Astrocyte (in vitro differentiated cells and primary cell): Measurements from ENCODE around the gene MAPRE2. TPM values are rescaled to one million over a fixed set of nuclear protein-coding genes. Genes with fewer than 3 reads are reported as not detected.

Experiments
- DNase-seq: peaks from one replicate; pipeline ENCODE4 v3.0.0-alpha.2; 2010; ENCODE audit warnings: low read depth
- FAIRE-seq: peaks from 2 replicates; lab custom pipeline; 2011; peaks lifted over from hg19 to GRCh38; lab: Jason Lieb, UNC
- H2AFZ ChIP-seq: 2 replicates; pipeline ENCODE4 v1.6.0; 2012; ENCODE audit warnings: low read depth, low read length, inconsistent platforms
- H3K27ac ChIP-seq: 2 replicates; pipeline ENCODE4 v1.5.1; 2011; ENCODE audit warnings: low read depth, low read length, inconsistent platforms
- H3K27me3 ChIP-seq: 2 replicates; pipeline ENCODE4 v1.6.0; 2011; ENCODE audit warnings: low read length, inconsistent platforms; ENCODE audit not compliant: insufficient read depth
- H3K36me3 ChIP-seq: 2 replicates; pipeline ENCODE4 v1.5.1; 2011; ENCODE audit warnings: low read length, inconsistent platforms; ENCODE audit not compliant: insufficient read depth
- H3K4me1 ChIP-seq: 2 replicates; pipeline ENCODE4 v1.5.1; 2011; ENCODE audit warnings: low read length, inconsistent platforms; ENCODE audit not compliant: insufficient read depth
- H3K4me2 ChIP-seq: 2 replicates; pipeline ENCODE4 v1.6.0; 2012; ENCODE audit warnings: low read length, inconsistent platforms
- H3K4me3 ChIP-seq: 2 replicates; pipeline ENCODE4 v1.5.1; 2011; ENCODE audit warnings: low read depth, mild to moderate bottlenecking, low read length, inconsistent platforms; ENCODE audit not compliant: insufficient read depth
- H3K79me2 ChIP-seq: 2 replicates; pipeline ENCODE4 v1.6.0; 2012; ENCODE audit warnings: mild to moderate bottlenecking, low read length, inconsistent platforms; ENCODE audit not compliant: insufficient read depth
- H3K9ac ChIP-seq: 2 replicates; pipeline ENCODE4 v1.6.0; 2012; ENCODE audit warnings: mild to moderate bottlenecking, low read length, inconsistent platforms
- H3K9me3 ChIP-seq: 2 replicates; pipeline ENCODE4 v1.5.1; 2012; ENCODE audit warnings: low read depth, mild to moderate bottlenecking, low read length, inconsistent platforms; ENCODE audit not compliant: insufficient read depth
- H4K20me1 ChIP-seq: 2 replicates; pipeline ENCODE4 v1.6.0; 2012; ENCODE audit warnings: low read length, inconsistent platforms; ENCODE audit not compliant: insufficient read depth
- H3K27ac Mint-ChIP-seq: one replicate; pipeline ENCODE4 v1.8.0; 2021; ENCODE audit warnings: mild to moderate bottlenecking, mixed read lengths; ENCODE audit not compliant: unreplicated experiment
- H3K27me3 Mint-ChIP-seq: one replicate; pipeline ENCODE4 v1.8.0; 2021; ENCODE audit warnings: low read depth, mixed read lengths; ENCODE audit not compliant: unreplicated experiment
- H3K36me3 Mint-ChIP-seq: one replicate; pipeline ENCODE4 v1.8.0; 2021; ENCODE audit warnings: low read depth, mixed read lengths; ENCODE audit not compliant: unreplicated experiment
- H3K4me1 Mint-ChIP-seq: one replicate; pipeline ENCODE4 v1.8.0; 2021; ENCODE audit warnings: low read depth, mixed read lengths; ENCODE audit not compliant: unreplicated experiment
- H3K4me3 Mint-ChIP-seq: one replicate; pipeline ENCODE4 v1.8.0; 2021; ENCODE audit warnings: mild to moderate bottlenecking, moderate library complexity, mixed read lengths; ENCODE audit not compliant: unreplicated experiment
- H3K9me3 Mint-ChIP-seq: one replicate; pipeline ENCODE4 v1.8.0; 2021; ENCODE audit warnings: mild to moderate bottlenecking, mixed read lengths; ENCODE audit not compliant: unreplicated experiment
- EZH2 ChIP-seq: IDR thresholded peaks from 2 replicates; pipeline ENCODE4 v1.6.1; 2012; ENCODE audit warnings: mild to moderate bottlenecking, low read length, inconsistent platforms; ENCODE audit not compliant: insufficient read depth
- total RNA-seq: library from RNA; stranded (reverse); gene quantifications from 2 replicates; pipeline ENCODE4 v1.2.1, GENCODE V29; 2021
- TF ChIP-seq, protein P1 (sequence below): IDR thresholded peaks from 2 replicates; pipeline ENCODE4 v1.5.1; 2011; ENCODE audit warnings: low read depth, mild to moderate bottlenecking, inconsistent platforms, low read length, moderate library complexity; ENCODE audit not compliant: insufficient read depth

Gene MAPRE2
- total RNA-seq, 1 donor from 2014 or later: 33.8 TPM

DNA sequence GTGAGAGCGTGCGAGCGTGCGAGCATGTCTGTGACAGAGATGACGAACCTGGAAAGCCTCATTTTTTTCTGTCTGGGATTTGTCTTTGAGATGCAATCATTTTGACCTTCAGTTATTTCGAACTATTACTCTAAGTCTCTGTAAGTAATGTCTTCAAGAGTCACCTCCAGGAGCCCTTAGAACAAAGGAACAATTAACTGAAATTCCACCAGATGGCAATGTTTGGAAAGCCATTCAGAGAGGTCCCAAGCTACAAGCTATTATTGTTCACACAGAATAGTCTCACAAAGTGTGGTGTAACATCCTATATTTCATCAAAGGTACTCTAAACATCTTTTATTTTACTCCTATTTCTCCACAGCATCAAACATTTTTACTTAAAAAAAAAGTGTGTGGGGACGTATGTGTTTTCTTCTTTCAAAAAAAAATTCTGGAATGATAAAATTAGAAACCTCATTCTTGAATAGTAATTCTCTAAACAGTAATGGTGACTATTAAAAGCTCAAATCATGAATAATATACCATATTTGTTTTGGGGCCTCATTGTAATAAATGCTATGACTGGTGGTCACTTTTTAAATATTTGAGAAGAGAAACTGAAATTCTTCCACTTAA, 35.1 kb upstream of the MAPRE2 start:
- FAIRE-seq (peak; percentile 47), DNase-seq (peak; percentile 31)
- no peak overlapping the region for H2AFZ ChIP-seq
- Mint-ChIP-seq H3K36me3 (no peaks in the 10 kb centered on the region), H3K4me1 (no peaks in the 10 kb centered on the region), H3K27ac (no peak overlapping the region), H3K27me3 (no peaks in the 10 kb centered on the region), H3K9me3 (no peaks in the 10 kb centered on the region), H3K4me3 (no peak overlapping the region)
- H4K20me1 ChIP-seq: no peaks in the 10 kb centered on the region
- no peak overlapping the region for H3K4me2 ChIP-seq
- no peaks in the 10 kb centered on the region for H3K9me3 ChIP-seq
- no peaks in the 10 kb centered on the region for H3K36me3 ChIP-seq
- H3K4me1 ChIP-seq: no peaks in the 10 kb centered on the region
- no peak overlapping the region for H3K4me3 ChIP-seq
- no peaks in the 10 kb centered on the region for H3K27me3 ChIP-seq
- TF ChIP-seq, protein P1, sequence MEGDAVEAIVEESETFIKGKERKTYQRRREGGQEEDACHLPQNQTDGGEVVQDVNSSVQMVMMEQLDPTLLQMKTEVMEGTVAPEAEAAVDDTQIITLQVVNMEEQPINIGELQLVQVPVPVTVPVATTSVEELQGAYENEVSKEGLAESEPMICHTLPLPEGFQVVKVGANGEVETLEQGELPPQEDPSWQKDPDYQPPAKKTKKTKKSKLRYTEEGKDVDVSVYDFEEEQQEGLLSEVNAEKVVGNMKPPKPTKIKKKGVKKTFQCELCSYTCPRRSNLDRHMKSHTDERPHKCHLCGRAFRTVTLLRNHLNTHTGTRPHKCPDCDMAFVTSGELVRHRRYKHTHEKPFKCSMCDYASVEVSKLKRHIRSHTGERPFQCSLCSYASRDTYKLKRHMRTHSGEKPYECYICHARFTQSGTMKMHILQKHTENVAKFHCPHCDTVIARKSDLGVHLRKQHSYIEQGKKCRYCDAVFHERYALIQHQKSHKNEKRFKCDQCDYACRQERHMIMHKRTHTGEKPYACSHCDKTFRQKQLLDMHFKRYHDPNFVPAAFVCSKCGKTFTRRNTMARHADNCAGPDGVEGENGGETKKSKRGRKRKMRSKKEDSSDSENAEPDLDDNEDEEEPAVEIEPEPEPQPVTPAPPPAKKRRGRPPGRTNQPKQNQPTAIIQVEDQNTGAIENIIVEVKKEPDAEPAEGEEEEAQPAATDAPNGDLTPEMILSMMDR: peak; percentile 61
- TF ChIP-seq EZH2: no peak
- no peaks in the 10 kb centered on the region for H3K79me2 ChIP-seq
- no peak overlapping the region for H3K27ac ChIP-seq
- H3K9ac ChIP-seq: no peak overlapping the region

- H3K79me2 ChIP-seq: no peaks in the 10 kb centered on the region
- no peak overlapping the region for H3K9ac ChIP-seq
- H3K36me3 ChIP-seq: no peaks in the 10 kb centered on the region
- no peak overlapping the region for H3K27ac Mint-ChIP-seq
- H3K9me3 ChIP-seq: no peaks in the 10 kb centered on the region
- DNase-seq (no peak), FAIRE-seq (no peak)
- no peak for TF ChIP-seq EZH2
- TF ChIP-seq, protein P1: no peak
- no peaks in the 10 kb centered on the region for H3K27me3 ChIP-seq
- no peaks in the 10 kb centered on the region for H3K4me1 ChIP-seq
- no peaks in the 10 kb centered on the region for H4K20me1 ChIP-seq
- no peaks in the 10 kb centered on the region for H3K9me3 Mint-ChIP-seq
- no peak overlapping the region for H3K4me3 ChIP-seq
- no peak overlapping the region for H3K27ac ChIP-seq
- H3K36me3 Mint-ChIP-seq: no peaks in the 10 kb centered on the region
- no peak overlapping the region for H3K4me2 ChIP-seq
- no peak overlapping the region for H2AFZ ChIP-seq
- H3K4me3 Mint-ChIP-seq: no peak overlapping the region
- no peaks in the 10 kb centered on the region for H3K4me1 Mint-ChIP-seq
- no peaks in the 10 kb centered on the region for H3K27me3 Mint-ChIP-seq
Observed at GRCh38 chr18:35010156-35010555, 31.1 kb upstream of the MAPRE2 start.

GRCh38 chr18:35010993-35011392, 30.2 kb upstream of the MAPRE2 start:
- no peaks in the 10 kb centered on the region for H3K27me3 Mint-ChIP-seq
- no peak overlapping the region for H3K4me3 Mint-ChIP-seq
- Histone ChIP-seq H3K27me3 (no peaks in the 10 kb centered on the region), H3K9me3 (no peaks in the 10 kb centered on the region), H4K20me1 (no peaks in the 10 kb centered on the region), H3K9ac (no peak overlapping the region), H3K36me3 (no peaks in the 10 kb centered on the region), H3K4me2 (no peak overlapping the region), H3K79me2 (no peaks in the 10 kb centered on the region), H2AFZ (no peak overlapping the region), H3K4me1 (no peaks in the 10 kb centered on the region), H3K4me3 (no peak overlapping the region), H3K27ac (no peak overlapping the region)
- no peaks in the 10 kb centered on the region for H3K36me3 Mint-ChIP-seq
- DNase-seq: peak; percentile 33
- H3K4me1 Mint-ChIP-seq: no peaks in the 10 kb centered on the region
- no peak overlapping the region for H3K27ac Mint-ChIP-seq
- no peak for TF ChIP-seq EZH2
- TF ChIP-seq, protein P1: no peak
- H3K9me3 Mint-ChIP-seq: no peaks in the 10 kb centered on the region
- FAIRE-seq: no peak
